GM11168 (cell line): ENCODE measurements around the gene FXYD6.

ENCODE experiments used
- in situ Hi-C: fragments of 300-500 bp; cut with MboI; formaldehyde crosslinking; loops from one replicate; pipeline ENCODE4 v1.12.0; 2022; ENCODE audit warnings: low sequenced_read_pairs; ENCODE audit not compliant: unreplicated experiment

The FXYD6 gene

DNA sequence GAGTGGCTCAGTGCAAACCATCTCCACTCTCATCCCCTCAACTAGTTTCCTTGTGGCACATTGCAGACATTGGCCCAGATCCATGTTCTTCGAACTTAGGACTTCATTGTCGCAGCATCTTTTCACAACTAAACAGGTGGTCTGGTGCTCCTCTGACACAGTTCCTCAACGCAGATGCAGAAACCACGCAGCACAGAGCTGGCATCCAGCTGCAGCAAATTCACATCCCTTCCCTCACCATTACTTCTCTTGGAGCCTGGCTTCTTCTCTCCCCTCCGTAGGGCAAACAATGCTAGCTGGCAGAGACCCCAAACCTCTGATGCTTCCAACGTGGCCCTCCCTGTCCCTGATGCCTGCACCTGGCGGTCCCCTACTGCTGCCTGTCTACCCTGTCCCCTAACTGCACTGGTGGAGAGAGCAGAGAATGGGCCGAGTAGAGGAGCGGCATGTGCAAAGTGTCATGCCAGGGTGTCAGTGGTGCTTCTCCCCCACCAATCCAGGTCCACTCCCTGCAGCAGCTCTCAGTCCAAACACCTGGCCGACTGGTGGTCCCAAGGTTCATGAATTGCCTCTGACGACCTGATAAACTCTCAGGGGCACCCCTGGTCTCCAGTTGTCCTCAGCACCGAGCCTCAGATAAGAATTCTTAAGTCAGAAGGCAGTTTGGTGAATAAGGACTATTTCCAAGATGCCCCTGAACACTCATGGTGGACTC is 34.6 kb upstream of the FXYD6 start:
- in situ Hi-C loops = no loop called here

DNA sequence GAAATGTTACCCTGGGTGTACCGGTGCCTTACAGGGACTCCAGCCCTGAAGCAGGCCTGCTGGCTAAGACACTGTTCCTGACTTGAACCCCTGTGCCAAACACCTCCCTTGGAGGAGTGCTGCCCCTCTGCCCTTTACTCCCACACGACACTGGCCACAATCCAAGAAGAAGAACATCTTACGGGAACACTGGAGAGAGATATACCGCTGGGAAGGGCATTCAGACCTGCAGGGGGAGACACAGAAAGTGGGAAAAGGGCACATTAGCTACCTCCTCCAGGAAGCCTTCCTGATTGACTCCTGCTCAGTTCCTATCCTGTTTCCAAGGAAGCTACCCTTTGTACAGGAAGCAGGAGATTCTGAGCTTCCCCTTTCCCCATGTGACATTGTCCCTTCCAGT is 34.1 kb upstream of the FXYD6 start:
- in situ Hi-C loops = no loop called here

DNA sequence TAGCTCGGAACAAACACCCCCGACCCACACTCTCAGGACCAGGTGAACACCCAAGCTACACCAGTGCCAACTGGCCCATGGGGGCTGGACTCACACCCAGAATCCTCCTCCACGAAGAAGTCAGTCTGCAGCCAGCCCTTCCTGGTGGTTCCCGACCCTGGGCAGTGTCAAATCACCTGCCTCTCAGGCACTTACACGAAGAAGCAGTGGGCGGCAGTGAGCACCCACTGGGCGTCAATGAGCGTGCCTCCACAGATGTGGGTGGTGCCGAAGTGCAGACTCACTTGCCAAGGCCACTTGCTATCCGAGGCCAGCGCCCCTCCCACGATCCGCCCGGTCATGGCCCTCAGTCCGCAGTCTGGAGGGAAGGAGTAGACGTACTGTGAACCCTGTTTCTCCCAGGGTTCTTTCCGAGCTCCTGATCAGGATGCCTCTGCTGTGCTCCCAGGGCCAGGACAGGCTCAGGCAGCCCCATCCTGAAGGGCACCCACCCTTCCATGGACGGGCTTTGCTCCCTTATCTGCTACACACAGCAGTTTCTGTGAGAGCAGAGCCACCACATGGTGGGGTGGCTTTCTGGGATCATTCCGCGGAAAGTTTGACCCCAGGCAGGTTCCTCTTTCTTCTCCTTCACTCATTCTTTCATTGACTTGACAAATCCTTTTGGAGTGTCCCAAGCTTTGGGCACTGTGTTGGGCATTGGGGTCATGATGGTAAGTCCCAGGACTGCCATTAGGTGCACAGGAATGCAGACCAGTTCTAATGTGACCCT is 33.3 kb upstream of the FXYD6 start:
- in situ Hi-C loops = no loop called here

DNA sequence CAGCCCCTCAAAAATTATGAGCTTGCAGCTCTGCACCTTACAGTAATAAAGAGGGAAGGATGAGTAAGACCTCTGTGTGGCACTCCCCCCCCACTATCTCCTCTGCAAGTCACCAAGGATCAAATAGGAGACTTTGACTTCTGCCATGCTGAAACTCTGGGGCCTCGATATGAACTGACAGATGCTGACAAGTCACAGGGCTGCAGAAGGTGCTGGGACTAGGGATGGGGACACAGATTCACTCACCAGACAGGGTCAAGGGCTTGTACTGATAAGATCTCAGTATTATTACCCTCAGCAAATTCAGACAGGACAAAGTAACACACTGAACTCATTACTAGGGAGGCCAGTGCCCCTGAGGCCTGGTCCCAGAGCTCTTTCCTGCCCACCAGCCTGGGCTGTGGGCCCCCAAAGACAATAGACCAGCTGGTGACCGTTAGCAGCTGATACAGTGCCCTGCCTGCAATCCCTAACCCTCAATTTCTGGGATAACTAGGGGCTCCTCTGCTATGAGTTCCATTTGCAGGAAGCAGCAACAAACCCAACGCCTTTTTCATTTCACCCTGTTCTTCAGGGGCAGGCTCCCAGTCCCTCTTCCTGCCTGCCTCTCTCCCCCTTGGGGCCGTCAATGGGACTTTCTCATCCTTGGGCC is 32.6 kb upstream of the FXYD6 start:
- in situ Hi-C loops = no loop called here

DNA sequence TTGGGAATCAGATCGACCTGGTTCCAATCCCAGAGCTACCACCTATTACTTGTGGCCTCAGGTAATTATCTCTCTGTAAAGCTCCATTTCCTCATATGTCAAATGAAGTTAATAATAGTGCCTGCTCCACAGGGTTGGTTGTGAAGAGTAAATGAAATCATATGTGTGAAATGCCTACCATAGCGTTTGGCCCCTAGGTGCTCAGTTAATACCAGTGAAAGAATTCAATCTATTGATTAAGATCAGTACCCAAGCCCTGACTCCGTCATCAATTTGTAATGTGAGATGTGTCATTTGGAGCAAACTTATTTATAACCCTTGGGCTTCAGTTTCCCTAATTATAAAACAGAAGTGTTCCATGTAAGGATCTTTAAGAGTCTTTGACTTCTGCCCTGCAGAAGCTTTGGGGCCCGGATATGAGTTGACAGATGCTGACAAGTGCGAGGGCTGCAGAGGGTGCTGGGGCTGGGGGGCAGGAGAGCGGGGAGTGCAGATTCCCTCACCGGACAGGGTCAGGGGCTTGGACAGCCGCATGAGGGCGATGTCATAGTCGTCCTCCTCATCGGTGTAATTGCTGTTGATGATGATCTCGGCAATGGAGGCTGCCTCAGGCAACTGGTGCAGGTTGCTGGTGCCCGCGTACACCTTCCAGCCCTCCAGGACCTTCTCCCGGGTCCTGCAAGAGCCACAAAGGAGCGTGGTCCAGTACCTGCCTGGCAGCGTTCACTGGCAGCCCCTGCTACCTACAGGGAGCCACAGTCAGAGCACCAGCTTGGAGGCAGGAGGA is 31.8 kb upstream of the FXYD6 start:
- in situ Hi-C loops = no loop called here

DNA sequence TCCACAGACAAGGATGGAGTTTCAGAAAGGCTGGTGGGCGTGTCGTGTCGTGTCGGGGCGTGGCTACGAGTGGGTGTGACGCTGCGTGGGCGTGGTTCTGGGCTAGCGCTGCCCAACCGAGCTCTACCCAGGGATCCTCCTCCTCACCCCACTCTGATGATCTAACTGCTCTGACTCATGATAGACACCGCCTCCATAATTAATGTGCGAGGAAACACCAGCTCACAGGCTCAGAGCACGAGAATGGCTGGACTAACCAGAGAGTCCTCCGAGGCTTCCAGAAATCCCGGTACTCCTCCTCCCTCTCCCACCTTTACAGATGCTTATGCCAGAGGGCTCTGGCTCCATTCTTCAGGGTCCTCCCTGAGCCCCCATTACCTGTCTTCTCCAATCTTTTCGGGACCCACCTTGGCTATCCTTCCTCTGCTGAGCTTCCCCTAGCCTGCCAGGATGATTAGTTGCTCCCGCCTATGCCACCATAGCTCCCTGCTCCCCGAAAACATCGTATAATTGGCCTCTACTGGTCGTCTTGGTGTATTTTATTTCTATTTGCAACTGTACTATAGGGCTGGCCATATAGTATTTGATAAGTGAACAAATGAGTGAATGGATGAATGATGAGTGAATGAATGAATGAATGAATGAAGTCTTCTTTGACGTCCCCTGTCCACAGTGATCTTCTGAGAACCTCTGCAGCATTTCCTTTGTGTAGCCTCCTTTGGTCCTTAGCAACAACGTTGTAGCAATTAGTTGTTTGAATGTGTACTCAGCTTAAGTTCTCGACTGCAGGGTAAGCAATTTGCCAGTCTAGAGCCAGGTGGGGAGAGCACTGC is 31.0 kb upstream of the FXYD6 start:
- in situ Hi-C loops = no loop called here

DNA sequence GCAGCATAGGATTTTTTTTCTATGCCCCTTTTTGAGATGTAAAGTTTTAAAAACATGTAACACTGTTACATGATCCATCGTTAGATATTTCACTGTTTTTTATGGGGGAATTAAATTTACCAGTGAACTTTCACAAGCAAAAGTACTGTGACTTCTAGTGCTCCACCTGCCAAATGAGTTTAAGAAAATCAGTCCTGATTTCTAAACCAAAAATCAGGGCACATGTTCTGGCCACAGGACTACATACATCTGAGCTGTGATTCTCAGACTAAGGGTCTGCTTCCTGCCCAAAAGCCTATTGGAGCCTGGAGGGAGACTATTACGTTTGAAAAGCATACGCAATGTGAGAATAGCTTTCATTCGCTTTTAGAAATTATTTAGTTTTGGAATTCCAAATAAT is 30.3 kb upstream of the FXYD6 start:
- in situ Hi-C loops = no loop called here

DNA sequence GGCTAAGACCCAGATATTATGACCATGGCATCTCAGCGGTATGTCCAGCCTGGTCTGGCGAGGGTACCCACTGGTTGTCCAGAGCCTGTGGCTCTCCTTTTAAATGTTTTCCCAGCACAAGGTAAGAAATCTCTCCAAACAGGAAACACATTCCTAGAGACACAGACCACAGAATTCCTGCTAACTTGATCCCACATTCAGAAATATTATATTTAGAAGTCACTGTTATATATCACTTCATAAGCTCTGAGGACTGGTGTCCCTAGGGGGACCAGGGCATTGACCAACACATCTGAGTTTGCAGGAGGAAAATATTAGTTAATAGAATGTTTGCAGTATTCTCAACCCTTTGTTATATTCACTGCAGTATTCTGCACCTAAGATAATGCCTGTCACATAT is 29.7 kb upstream of the FXYD6 start:
- in situ Hi-C loops = no loop called here

DNA sequence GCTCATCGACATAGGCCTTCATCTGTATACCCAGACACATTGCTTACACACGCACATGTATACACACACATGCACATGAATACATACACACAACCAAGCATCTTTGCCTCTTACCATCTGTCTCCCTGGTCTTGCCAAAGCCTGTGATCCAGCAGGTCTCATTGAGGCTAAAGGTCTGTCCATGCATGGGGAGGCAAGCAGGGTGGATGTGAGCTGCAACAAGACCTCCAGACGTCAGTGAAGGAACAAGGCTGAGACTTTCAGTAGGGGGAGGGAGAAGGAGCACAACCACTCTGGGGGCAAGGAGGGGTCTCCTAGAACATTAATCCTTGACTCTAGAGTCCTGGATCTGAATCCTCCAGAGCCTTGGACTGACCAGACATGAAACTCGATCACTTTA is 29.1 kb upstream of the FXYD6 start:
- in situ Hi-C loops = no loop called here

DNA sequence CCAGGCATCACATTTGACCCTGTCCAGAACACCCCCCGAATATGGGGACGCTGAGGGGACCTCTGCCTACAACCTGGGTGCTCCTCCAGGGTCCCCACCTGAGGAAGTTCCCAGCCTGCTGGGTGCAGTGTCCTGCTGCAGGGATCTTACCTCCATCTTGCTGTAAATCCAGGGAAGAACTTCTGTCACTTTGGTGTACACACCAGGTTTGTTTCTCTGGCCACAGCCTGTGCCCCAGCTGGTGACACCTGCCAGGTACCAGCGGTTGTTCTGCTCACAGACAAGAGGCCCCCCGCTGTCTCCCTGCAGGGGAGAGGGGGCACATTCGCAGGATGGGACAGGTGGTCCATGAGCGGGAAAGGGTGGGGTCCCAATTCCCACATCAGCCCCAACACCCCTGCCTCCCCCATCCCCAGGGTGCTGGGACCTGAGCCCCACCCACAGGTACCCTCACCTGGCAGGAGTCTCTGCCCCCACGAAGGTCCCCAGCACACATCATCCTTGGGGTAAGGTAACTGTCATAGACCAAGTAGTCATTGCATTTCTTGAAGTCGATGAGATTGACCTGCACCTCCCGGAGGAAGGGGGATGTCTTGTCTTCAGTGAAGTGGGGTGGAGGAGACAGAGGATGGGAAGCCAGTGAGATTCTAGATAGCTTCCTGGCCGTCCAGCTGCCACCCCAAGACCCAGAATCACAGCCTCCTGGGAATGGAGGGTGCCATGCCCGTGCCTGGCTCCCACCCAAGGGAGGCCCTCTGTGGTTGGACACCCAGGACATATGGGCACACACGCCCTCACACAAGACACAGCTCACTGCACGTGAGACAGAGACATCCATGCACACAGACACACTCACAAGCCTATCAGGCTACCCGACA is 27.3 kb upstream of the FXYD6 start:
- in situ Hi-C loops = no loop called here

DNA sequence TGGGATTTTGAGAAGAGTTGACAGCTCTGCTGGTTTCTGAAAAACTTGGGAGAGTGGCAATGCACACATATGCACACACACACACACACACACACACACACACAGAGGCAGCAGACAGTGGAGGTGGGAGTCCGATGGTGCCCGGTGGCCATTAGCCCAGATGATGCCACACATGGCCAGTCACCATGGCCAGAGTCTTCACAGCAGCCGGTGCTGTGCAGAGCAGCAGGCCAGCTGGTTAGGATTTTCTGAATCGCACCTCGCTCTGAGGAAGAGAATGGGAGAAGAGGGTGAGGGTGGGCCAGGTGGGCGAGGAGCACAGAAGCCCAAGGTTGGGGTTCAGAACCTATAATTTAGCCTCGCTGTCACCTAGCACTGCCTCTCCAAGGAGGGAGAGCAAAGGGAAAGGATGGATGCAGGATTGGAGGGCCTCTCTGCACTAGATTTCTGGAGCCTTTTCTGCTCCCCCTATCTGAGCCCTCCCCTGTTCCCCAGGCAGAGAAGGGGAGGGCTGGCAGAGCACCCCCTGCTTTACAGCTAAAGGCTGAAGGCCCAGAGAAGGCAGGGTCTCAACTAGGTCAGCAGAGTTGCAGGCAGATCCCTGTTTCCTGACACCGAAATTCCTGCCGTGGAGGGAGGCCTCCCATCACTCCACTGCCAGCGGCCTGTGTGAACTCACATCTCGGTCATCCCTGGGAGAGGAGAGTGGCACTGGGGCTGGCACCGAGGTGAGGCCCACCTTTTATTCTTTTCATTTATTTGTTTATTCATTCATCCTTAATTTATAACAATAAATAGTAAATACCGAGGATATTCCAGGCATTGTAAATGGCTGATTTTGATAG is 25.8 kb upstream of the FXYD6 start:
- in situ Hi-C loops = no loop called here

DNA sequence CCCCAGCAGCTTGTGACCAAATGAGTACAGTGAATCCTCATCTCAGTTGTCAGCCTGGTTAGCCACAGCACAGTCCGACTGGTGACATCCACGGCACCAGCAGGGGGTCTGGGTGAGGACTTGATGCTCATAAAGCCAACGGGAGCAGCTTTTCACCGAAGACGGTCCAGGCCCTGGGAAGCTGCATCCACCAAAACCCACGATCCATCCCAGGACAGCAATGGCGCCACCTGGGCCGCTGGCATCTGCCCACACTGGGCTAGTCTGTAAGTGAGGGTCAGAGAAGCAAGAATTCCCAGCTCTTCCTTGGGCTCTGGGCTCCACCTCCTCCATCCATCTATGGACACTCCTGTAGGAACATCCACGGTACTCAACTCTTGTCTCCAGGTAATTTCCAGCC is 25.1 kb upstream of the FXYD6 start:
- in situ Hi-C loops = no loop called here

DNA sequence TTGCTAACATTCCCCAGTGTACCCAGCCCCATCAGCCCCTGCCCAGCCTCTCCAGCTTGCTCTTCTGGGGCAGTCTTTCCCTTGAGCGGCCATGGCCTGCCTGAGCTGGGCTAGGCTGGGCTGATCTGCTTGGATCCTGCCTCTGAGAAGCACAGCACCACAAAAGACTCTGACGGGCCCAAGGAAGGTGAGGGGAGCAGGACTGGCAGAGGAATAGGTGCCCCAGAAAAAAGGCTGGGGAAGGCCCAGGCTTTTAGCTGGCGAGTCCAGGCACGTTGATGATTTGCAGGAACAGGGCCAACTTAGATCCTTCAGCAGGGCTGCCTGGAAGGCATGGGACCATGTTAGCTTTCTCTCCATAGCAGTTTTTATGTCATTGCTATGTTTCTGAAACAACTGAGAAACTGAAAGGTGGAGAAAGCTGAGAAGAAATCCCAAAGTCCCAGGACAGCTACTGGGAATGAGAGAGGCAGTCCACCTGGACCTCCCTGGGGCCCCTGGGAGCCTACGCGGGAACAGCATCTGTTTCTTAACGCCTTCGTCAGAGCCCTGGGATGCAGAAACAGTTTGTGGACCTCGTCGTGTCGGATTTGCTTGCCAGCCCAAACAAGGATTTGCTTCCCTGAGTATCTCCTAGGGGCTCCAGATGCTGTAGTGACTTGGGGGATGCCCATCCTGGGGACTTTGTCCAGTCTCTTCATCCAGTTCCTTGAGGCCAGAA is 24.4 kb upstream of the FXYD6 start:
- in situ Hi-C loops = no loop called here

DNA sequence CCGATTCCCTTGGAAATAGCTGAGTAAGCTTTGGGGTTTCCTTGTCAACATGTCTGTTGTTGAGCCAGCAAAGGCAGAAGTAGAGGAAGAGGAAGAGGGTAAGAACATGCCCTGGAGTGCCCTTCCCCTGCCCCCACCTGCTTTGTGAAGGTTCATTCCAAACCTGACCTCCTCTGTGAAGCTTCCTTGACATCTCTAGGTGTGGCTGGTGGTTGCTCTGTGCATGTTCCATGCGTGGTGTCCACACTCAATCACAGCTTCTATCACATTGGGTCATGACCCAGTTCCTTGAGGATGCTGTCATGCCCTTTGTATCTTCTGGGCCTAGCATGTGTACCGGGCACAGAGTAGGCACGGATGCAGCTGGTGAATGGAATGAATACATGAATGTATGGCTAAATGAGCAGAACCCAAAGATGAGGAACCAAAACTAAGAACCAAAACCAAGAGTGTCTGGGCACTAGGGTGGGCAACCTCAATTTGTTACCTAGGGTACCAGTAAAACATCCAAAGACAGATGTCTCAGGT is 23.7 kb upstream of the FXYD6 start:
- in situ Hi-C loops = no loop called here

DNA sequence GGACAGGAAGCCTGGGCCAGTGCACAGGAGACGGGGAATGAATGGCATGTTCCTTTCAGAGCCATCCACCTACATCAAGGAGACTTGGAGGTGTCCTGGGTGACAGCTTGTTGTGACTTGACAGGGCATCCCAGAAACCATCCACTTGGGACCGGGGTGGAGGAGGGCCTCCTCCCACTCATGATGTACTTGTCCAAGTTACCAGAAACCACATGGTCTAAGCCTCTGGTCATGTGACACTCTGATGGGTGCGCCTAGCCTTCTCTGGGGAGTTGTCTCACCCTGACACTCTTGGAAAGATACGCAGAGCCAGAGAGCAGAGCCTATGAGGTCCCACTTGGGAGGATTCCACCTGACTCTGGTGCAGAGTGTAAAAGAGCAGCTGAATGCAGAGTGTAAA is 21.6 kb upstream of the FXYD6 start:
- in situ Hi-C loops = no loop called here

DNA sequence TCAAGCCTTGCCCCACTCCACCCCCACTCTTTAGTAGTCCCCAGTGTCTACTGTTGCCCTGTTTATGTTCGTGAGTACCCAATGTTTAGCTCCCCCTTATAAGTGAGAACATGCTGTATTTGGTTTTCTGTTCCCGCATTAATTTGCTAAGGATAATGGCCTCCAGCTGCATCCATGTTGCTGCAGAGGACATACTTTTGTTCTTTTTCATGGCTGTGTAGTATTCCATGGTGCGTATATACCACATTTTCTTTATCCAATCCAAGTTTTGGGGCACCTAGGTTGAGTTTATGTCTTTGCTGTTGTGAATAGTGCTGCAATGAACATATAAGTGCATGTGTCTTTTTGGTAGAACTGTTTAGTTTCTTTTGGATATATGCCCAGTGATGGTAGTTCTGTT is 16.2 kb upstream of the FXYD6 start:
- in situ Hi-C loops = no loop called here

DNA sequence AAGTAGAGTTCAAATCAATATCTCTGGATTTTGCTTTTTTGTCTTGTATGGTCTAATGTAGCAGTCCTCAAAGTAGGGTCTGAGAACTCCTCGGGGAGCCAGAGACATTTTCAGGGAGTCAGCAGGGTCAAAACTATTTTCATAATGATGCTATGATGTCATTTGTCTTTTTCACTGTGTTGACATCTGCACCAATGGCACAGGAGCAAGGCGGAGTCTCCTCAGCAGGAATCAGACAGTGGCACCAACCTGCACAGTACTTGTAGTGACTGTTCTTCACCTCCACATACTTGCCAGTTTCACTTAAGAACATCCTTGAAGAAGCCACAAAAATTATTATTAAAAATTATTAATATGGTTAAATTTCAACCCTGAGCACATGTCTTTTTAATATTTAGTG is 14.9 kb upstream of the FXYD6 start:
- in situ Hi-C loops = no loop called here
